Dermis blood vessel endothelial cell (primary cell): Measurements from ENCODE around the gene FGD4. TPM values are rescaled to one million over a fixed set of nuclear protein-coding genes. Genes with fewer than 3 reads are reported as not detected.

Source experiments
- DNase-seq: peaks from one replicate; pipeline ENCODE4 v3.0.0; 2010
- total RNA-seq: library from RNA; depleted of rRNA; stranded (reverse); fragments of >200 nt; gene quantifications from 2 replicates; pipeline ENCODE4 v1.2.3, GENCODE V29; 2014

Gene FGD4
- total RNA-seq, 1 donor from 2014 or later: 63.8 TPM

GRCh38 chr12:32407795-32408194 is 8.4 kb downstream of the FGD4 start:
- DNase-seq: no peak

- no peak for DNase-seq
Measured at GRCh38 chr12:32413412-32413811, 14.1 kb downstream of the FGD4 start.

- DNase-seq: no peak
Measured at GRCh38 chr12:32418221-32418620, 18.9 kb downstream of the FGD4 start.

DNA sequence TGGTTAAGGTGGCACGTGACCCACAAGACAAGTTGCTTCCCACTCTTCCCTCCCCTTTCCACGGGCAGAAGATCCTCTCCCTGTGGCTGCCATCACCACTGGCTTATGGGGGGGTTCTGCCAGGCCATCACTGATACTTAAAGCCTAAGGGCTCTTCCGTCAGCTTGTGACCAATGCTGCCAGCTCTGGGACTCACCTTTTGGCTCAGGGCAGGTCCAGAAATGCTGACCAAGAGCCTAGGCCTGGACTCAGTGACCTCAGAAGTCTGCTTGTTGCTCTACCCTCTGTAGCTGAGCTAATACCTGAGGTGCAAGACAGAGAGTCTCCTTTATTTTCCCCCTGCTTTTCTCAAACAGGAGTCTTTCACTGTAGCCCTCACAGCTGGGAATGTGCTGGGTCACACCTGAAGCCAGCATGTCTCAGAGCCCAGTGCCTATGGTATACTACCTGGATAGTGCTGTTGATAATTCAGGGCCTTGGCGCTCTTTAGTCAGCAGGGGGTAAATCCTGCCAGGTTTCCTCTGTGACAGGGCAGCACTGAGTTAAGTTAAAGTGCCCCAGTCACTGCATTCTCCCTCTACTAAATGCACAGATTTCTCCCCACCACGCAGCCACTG is 19.7 kb downstream of the FGD4 start:
- DNase-seq: no peak

DNA sequence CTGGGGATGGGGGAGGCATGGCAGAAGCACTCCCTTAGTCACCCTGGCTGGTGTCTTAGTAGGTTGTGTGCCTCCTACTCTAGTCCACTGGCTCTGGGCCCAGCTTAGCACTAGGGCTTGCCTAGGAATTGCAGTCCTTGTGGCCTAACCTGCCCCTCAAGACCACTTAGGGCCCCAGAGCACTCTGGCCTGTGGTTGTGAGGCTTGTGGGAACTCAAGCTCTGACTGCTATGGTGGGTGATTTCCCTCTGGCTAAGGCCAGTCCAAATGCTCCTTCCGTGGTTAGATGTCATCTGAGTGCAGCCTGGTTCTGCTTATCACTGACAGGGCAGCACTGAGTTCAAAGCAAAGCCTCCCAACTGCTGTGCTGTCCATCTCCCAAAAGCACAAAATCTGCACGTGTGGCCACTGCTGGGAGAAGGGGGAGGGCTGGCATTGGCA is 20.2 kb downstream of the FGD4 start:
- no peak for DNase-seq

GRCh38 chr12:32420356-32420755 is 21.0 kb downstream of the FGD4 start:
- DNase-seq: no peak

DNA sequence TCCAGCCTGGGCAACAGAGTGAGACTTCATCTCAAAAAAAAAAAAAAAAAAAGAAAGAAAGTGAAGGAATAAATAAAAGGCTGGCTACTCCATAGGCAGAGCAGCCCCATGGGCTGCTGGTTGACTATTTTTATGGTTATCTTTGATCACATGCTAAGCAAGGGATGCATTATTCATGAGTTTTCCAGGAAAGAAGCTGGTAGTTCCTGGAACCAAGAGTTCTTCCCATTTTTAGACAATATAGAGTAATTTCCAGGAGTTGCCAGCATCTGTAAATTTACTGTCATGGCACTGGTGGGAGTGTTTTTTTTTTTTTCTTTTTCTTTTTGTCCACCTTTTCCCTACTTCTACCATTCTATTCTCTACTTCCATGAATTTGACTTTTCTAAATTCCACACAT is 24.2 kb downstream of the FGD4 start:
- no peak for DNase-seq

DNA sequence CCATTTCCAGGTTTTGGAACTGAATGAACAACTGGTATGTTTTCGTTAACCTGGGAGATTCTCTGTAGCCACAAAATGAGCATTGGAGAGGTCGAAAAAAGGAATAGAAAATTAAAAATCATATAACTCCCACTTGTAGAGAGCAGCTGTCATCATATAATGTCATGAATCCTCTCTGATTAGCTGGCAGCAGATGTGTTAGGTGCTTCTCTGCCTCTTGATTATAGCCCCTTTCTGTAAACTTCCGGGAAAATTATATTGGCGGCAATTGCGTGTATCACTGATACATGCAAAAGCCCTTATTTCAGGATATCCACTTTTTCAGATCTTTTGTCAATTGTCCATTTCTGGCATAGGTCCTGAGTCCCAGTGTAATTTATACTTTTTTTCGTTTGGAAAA is 31.7 kb downstream of the FGD4 start:
- DNase-seq: no peak

- no peak for DNase-seq
Measured at GRCh38 chr12:32435921-32436705, 36.8 kb downstream of the FGD4 start.

DNA sequence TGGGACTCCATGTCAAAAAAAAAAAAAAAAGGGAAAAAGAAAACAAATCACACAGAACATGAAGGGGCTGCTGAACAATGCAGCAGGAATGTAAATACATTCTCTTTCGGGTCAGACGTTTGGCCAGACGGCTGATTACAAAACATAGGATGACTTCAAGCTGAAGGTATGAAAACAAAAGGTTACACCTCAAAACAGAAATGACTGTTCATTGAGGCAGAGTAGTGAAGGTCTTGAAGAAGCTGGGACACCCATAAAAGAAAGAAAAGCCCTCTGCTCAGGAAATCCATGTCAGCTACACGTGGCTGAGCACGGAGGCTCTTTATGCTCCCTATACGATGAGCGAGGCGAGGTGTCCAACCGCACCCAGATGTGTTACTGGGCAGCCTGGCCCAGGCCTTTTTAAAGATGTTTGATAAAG is 37.7 kb downstream of the FGD4 start:
- peak; percentile 84 for DNase-seq

- DNase-seq: no peak
Measured at GRCh38 chr12:32440120-32440865, 40.9 kb downstream of the FGD4 start.

DNA sequence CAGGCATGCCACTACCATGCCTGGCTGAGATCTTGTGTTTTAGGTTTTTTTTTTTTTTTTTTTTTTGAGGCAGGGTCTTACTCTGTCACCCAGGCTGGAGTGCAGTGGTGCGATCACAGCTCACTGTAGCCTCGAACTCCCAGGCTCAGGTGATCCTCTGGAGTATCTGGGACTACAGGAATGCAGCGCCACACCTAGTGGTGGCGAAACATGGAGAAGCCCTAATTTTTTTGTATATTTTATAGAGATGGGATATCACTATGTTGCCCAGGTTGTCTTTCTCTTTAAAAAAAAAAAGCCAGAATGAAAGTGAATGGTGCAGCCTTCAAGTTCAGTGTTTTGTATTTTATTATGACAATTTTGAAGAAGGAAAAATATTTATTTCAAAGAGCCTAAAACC is 44.1 kb downstream of the FGD4 start:
- no peak for DNase-seq

DNA sequence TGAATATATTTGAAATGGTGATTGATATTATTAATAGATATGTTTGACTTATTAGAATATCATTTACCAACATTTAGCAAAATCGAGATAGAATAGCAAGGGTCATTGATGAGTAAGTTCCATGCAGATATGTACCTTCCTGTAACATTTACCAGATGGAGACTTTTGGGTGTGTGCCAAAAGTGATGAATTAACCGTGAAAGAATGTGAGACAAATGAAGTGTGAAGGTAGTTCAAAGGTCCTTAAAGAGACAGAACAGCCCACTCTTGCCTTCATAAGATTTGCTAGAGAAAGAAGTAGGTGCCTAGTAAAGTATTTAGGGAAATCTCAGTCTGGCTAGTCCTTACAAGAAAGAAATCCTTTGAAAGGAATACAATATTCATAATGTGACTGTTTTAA is 45.5 kb downstream of the FGD4 start:
- peak; percentile 96 for DNase-seq

DNA sequence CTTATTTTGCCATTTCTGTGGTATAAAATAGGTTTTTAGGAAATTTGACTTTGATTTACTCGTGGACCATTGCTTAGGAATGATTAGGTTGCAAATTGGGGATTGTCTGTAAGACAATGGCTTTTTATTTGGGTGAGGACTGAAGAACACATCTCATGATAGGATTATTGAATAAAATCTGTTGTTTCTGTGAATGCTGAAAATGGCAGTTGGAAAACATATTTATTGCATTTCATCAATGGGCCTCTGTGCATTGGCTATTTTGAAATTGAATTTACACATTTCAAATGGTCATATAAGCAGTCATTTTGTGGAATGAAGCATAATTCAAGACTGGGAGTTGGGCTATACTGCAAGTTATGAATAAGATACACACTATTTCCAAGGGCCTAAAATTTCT is 46.0 kb downstream of the FGD4 start:
- DNase-seq: no peak

DNA sequence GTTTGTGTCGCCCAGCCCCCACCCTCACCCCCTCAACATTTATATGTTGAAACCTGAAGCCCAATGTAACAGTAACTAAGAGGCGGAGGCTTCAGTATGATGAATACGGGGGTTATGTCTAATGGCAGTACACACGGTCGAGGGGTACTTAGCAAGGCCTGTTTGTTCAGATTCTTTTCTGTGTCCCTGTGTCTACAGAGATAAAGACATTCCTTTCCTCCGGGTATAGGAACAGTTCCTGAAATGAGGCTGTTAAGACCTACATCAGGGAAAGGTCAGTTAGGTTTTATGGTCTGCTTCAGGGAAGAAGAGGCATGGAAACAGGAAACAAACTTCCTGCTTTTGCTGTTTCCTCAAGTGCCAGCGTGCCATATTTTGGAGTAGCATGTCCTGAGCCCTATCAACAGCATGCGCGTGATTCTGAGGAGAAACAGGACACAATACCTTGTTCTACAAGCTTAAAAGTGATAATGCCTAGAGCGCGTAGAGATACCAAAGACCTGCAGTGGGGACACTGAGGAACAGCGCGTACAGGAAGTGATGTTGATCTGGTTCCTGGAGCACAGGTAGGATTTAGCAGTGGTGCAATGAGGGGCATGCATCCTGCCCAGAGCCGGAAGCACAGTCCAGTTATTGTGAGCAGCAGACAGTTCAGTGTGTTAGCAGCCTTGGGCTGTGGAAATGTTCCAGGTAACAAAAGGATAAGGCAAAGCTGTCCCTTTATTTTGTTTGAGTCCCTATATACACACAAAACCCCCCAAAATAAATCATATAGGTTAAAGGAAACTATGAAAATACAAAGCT is 47.2 kb downstream of the FGD4 start:
- DNase-seq: peak; percentile 61

DNA sequence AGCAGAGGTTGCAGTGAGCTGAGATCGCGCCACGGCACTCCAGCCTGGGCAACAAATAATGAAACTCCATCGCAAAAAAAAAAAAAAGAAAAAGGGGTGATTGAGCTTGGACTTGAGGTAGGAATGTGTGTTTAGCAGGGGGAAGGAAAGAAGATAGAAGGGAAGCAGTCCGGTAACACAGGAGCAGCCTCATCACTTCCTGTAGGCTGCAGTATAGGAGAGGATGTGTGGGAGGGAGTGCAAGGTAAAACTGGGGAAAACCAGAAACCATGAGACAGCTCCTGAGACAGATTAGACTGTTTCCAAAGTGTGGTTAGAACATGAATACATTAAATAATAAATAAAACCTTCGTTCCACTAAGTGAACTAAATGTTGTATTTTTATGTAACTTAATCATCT is 49.2 kb downstream of the FGD4 start:
- peak; percentile 49 for DNase-seq

DNA sequence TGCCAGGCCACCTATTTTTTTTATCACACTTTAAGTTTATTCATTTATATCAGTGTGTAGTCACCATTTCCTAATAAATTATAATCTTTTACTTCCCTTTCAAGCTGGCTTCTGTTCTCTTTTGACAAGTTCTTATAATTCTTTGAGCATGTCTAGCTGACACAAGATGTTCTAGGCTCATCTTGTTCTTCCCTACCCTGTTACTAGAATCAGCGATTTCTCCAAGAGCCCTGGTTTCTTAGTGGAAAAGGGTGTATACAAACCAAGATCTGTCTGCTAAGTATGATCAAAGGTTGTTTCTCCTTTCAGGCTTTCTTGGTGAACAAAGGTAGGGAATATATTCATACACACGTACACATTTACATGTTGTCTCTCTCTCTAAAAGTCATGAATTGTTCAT is 51.0 kb downstream of the FGD4 start:
- no peak for DNase-seq

GRCh38 chr12:32450768-32451167 is 51.4 kb downstream of the FGD4 start:
- DNase-seq: peak; percentile 44

GRCh38 chr12:32451816-32452215 is 52.5 kb downstream of the FGD4 start:
- DNase-seq: peak; percentile 89

DNA sequence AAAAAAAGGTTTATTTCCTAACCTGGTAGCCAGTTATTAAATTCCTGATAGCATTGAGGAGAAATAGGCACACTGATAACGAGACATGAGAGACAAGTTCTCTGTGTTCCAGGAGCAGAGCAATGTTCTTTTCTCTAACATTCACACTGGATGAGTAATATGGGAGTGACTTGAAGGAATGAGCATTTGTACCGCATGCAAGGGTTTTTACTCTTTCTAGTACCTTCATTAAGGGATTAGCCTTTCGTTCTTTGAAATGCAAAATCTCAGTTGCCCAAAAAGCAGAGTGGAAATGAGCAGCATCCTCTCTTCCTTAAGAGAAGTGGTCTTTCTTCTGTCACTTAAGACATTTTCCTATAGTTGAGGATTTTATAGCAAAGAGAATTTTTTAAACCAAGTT is 54.7 kb downstream of the FGD4 start:
- DNase-seq: peak; percentile 70

DNA sequence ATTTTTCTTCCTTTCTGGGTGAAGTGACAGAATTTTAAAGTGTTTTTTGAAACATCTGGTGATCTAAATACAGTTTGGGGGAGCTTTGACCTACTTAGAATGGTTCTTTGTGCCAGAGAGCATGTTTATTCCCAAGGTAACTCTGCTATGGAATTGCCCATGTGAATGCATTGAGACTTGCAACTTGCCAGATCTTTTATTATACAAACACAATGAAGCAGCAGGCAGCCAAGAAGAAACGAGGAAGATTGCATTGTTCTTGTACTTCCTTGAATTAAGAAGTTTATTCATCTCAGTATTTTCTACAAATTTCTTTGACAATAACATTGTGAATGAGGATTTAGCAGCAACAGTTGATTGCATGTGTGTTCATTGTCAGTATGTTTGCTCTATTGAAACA is 55.5 kb downstream of the FGD4 start:
- peak; percentile 93 for DNase-seq

GRCh38 chr12:32455607-32456071 is 56.3 kb downstream of the FGD4 start:
- DNase-seq: peak; percentile 88
